ENCODE data around the gene SH2D4B.

DNA sequence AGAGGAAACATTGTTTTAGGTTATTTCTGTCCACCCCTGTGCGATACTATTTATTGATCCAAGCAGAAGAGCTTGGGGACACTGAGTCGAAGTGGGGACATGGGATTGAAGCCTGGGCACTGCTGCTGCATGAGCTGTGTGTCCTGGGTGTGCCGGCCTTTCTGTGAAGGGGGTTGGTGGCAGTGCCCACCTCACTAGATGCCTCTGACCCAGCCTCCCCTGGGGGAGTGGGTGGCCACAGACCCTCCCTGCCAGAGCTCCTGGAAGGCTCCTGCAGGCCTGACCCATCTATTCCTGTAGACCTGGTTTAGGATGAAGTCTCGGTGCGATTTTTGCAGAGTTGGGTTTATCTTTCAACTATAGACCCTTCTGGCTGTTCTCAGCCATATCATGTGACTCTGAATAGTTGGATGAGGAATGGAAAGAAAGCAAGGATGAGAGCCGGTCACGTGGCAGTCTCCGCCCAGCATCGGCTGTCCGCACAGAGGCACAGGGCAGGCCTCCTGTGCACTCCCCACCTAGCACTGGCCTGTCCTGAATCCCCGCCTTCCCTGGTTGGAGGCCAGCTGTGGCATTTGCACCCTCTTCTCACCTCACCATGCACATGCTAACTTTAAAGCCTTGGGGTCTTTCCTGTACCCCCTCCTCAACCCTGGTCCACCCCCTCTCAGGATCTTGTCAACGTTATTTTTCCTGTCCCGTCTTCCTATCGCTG, 17.6 kb upstream of the SH2D4B start:
- no peak for TF ChIP-seq MXI1 (conservative IDR thresholded peaks at IDR 0.05; ENCODE audit: poor library complexity, severe bottlenecking)
- TF ChIP-seq, protein P1, sequence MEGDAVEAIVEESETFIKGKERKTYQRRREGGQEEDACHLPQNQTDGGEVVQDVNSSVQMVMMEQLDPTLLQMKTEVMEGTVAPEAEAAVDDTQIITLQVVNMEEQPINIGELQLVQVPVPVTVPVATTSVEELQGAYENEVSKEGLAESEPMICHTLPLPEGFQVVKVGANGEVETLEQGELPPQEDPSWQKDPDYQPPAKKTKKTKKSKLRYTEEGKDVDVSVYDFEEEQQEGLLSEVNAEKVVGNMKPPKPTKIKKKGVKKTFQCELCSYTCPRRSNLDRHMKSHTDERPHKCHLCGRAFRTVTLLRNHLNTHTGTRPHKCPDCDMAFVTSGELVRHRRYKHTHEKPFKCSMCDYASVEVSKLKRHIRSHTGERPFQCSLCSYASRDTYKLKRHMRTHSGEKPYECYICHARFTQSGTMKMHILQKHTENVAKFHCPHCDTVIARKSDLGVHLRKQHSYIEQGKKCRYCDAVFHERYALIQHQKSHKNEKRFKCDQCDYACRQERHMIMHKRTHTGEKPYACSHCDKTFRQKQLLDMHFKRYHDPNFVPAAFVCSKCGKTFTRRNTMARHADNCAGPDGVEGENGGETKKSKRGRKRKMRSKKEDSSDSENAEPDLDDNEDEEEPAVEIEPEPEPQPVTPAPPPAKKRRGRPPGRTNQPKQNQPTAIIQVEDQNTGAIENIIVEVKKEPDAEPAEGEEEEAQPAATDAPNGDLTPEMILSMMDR (IDR thresholded peaks at IDR 0.05; ENCODE audit: poor library complexity, severe bottlenecking) = no peak
